K562 (cell line): ENCODE measurements around the gene KRTAP2-3.

Source experiments
- CBX2 ChIP-seq: fragments of 200-600 bp; sonication (generic); IDR thresholded peaks from one replicate; pipeline ENCODE4 v1.6.1; 2012; ENCODE audit warnings: mild to moderate bottlenecking, low read length, inconsistent platforms; ENCODE audit not compliant: insufficient read depth, poor library complexity, severe bottlenecking
- CEBPG ChIP-seq, 3 experiments: fragments of 200-800 bp in 1 of 3; sonication (Bioruptor generic) in 1 of 3; sonication (generic) in 1 of 3; formaldehyde crosslinking in 1 of 3; IDR thresholded peaks in 2 of 3; conservative IDR thresholded peaks in 1 of 3; 2 replicates each; pipeline versions ENCODE4 v1.6.1 to v1.8.0; 2016 to 2022; ENCODE audit warnings: missing compliant biosample characterization in 2 of 3, missing genetic modification characterization in 2 of 3, mild to moderate bottlenecking in 1 of 3, missing genetic modification reagents in 1 of 3
- POLR2AphosphoS2 ChIP-seq: IDR thresholded peaks from 2 replicates; pipeline ENCODE4 v1.6.1; 2012; ENCODE audit warnings: low read length, improper control_type of control experiment
- RBM25 ChIP-seq: fragments of 200-400 bp; formaldehyde crosslinking; IDR thresholded peaks from 2 replicates; pipeline ENCODE4 v1.6.1; 2018; ENCODE audit warnings: low read length, low read depth, moderate library complexity; ENCODE audit not compliant: severe bottlenecking
- TCF7L2 ChIP-seq: fragments of 150-350 bp; IDR thresholded peaks from 2 replicates; pipeline ENCODE4 v1.6.1; 2016; ENCODE audit warnings: low read depth, mild to moderate bottlenecking, low read length, moderate library complexity
- TRIM25 ChIP-seq: fragments of 450-650 bp; IDR thresholded peaks from 2 replicates; pipeline ENCODE4 v1.7.0; 2016; ENCODE audit warnings: borderline replicate concordance
- USF2 ChIP-seq: sonication (generic); formaldehyde crosslinking; IDR thresholded peaks from 2 replicates; pipeline ENCODE4 v1.5.0; 2020; ENCODE audit warnings: missing genetic modification reagents
- ZBTB7A ChIP-seq: IDR thresholded peaks from 2 replicates; pipeline ENCODE4 v1.6.1; 2011; ENCODE audit warnings: low read depth, mild to moderate bottlenecking, low read length, moderate library complexity, borderline replicate concordance; ENCODE audit not compliant: control insufficient read depth
- ZNF408 ChIP-seq: fragments of 250-450 bp; sonication (Bioruptor Pico); IDR thresholded peaks from 2 replicates; pipeline ENCODE4 v1.4.0; 2020; ENCODE audit warnings: low read depth, mild to moderate bottlenecking, moderate library complexity

DNA sequence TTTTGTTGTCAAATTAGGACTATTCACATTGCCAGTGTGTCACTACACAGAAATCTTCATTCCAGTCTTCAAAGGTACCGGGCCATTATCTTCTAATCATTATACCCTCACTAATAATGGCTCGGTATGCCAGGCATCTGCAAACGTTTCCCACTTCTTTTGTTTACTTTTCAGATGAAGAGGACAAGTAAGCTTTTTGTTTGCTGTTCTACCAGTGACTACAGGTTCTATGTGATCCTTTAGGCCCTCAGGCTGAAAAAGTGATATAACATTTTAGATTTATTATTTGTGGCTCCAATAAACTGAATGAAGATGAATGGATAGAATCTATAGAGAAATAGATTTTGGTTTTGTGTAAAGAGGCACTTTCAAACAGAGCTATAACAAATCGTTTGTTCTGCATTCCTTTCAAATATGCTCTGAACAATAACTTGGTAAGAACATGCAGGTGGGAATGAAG, 50.6 kb downstream of the KRTAP2-3 start:
- TF ChIP-seq ZNF408 (CRISPR knock-in tag) (no peak), POLR2AphosphoS2 (no peak), RBM25 (no peak), USF2 (CRISPR knock-in tag) (no peak), TCF7L2 (no peak), CBX2 (no peak), ZBTB7A (no peak), TRIM25 (no peak), CEBPG (CRISPR knock-in tag; IDR thresholded peaks at IDR 0.05) (no peak), CEBPG (tag; conservative IDR thresholded peaks at IDR 0.05 in 1 of 2, IDR thresholded peaks at IDR 0.05 in 1 of 2) (no peak)
